ENCODE data around the gene PARD6G. TPM values are rescaled to one million over a fixed set of nuclear protein-coding genes. Genes with fewer than 3 reads are reported as not detected.

Gene PARD6G
- total RNA-seq, 1 donor from 2014 or later = not detected

- H3K9me3 Mint-ChIP-seq = no peaks in the 10 kb centered on the region
- intact Hi-C loops (cut with micrococcal nuclease) = loop anchor here (1.0 to 2.0 kb wide), 4 partner anchors 166 to 775 kb away; partner anchors contain the start of genes CTDP1, KCNG2 and TXNL4A
- H3K4me1 Mint-ChIP-seq = peaks cover 11% of the 10 kb centered on the region
- H3K27me3 Mint-ChIP-seq = no peaks in the 10 kb centered on the region
- no peak for TF ChIP-seq CTCF (IDR thresholded peaks at IDR 0.05)
- peak; percentile 80 for ATAC-seq (ENCODE audit: low read depth)
- ChIA-PET CTCF (interaction anchor here (0.6 kb wide), 1 partner anchor 94 kb away, joined by 5 read pairs; no protein-coding TSS in a partner anchor), POLR2A (no interaction called here)
- H3K4me3 Mint-ChIP-seq = no peak overlapping the region
- no peak for DNase-seq
- H3K27ac Mint-ChIP-seq = no peak overlapping the region
- H3K36me3 Mint-ChIP-seq (ENCODE audit: low read depth) = no peaks in the 10 kb centered on the region
These were observed 93.0 kb downstream of the PARD6G start for GRCh38 chr18:80154293-80154692.

GRCh38 chr18:80149667-80150066 lies 97.6 kb downstream of the PARD6G start:
- no peak overlapping the region for H3K27ac Mint-ChIP-seq
- H3K4me3 Mint-ChIP-seq = no peak overlapping the region
- no peaks in the 10 kb centered on the region for H3K27me3 Mint-ChIP-seq
- ChIA-PET CTCF (no interaction called here), POLR2A (no interaction called here)
- no peaks in the 10 kb centered on the region for H3K9me3 Mint-ChIP-seq
- DNase-seq (no peak), ATAC-seq (ENCODE audit: low read depth) (no peak)
- intact Hi-C loops (cut with micrococcal nuclease) = loop anchor here (10.0 kb wide), 1 partner anchor 625 kb away; no protein-coding TSS in a partner anchor
- H3K36me3 Mint-ChIP-seq (ENCODE audit: low read depth) = peaks cover 9% of the 10 kb centered on the region
- H3K4me1 Mint-ChIP-seq = peaks cover 25% of the 10 kb centered on the region
- TF ChIP-seq CTCF (IDR thresholded peaks at IDR 0.05) = no peak

GRCh38 chr18:80148326-80149199 lies 98.8 kb downstream of the PARD6G start:
- no peaks in the 10 kb centered on the region for H3K27me3 Mint-ChIP-seq
- peak overlapping the region; percentile 90 for H3K4me3 Mint-ChIP-seq
- peaks cover 20% of the 10 kb centered on the region for H3K4me1 Mint-ChIP-seq
- POLR2A ChIA-PET = interaction anchor here (1.0 to 1.6 kb wide), 3 partner anchors 39 to 115 kb away, joined by 3 to 9 read pairs (median 4); partner anchors contain the start of gene RBFA
- H3K9me3 Mint-ChIP-seq = no peaks in the 10 kb centered on the region
- TF ChIP-seq CTCF (IDR thresholded peaks at IDR 0.05) = no peak
- peaks cover 9% of the 10 kb centered on the region for H3K36me3 Mint-ChIP-seq (ENCODE audit: low read depth)
- ATAC-seq (ENCODE audit: low read depth) (no peak), DNase-seq (no peak)
- intact Hi-C loops (cut with micrococcal nuclease) = loop anchor here (10.0 kb wide), 1 partner anchor 624 kb away; no protein-coding TSS in a partner anchor
- CTCF ChIA-PET = interaction anchor here (1.3 kb wide), 1 partner anchor 11 kb away, joined by 5 read pairs; no protein-coding TSS in a partner anchor
- peak overlapping the region; percentile 69 for H3K27ac Mint-ChIP-seq

- intact Hi-C loops (cut with micrococcal nuclease) = loop anchor here (1.0 to 10.0 kb wide), 4 partner anchors 39 to 623 kb away; partner anchors contain the start of genes RBFA and TXNL4A
- no peak for TF ChIP-seq CTCF (IDR thresholded peaks at IDR 0.05)
- ATAC-seq (ENCODE audit: low read depth) (peak; percentile 88), DNase-seq (peak; percentile 74)
- Mint-ChIP-seq H3K9me3 (no peaks in the 10 kb centered on the region), H3K36me3 (ENCODE audit: low read depth) (peaks cover 9% of the 10 kb centered on the region), H3K4me1 (peaks cover 20% of the 10 kb centered on the region), H3K27ac (peak overlapping the region; percentile 69), H3K27me3 (no peaks in the 10 kb centered on the region), H3K4me3 (peak overlapping the region; percentile 90)
- ChIA-PET POLR2A (interaction anchor here (1.0 to 1.6 kb wide), 4 partner anchors 38 to 114 kb away, joined by 3 to 9 read pairs (median 4); partner anchors contain the start of genes ADNP2 and RBFA), CTCF (interaction anchor here (1.3 kb wide), 2 partner anchors 8 to 12 kb away, joined by 3 to 5 read pairs; no protein-coding TSS in a partner anchor)
These were observed 99.6 kb downstream of the PARD6G start for GRCh38 chr18:80147418-80148325.
